Pericardium fibroblast (primary cell): ENCODE data around the gene RABL2A. TPM values are rescaled to one million over a fixed set of nuclear protein-coding genes. Genes with fewer than 3 reads are reported as not detected.

ENCODE experiments used
- total RNA-seq: library from RNA; depleted of rRNA; stranded (reverse); fragments of >200 nt; gene quantifications from 2 replicates; pipeline ENCODE4 v1.2.3, GENCODE V29; 2015

RABL2A gene
- 4.7 and 7.1 TPM in 2 replicates for total RNA-seq

GRCh38 chr2:113626616-113627330 is at the start of gene RABL2A:
Gene RABL2A, plus strand, starts transcription at chr2:113627266. Its CDS starts 1,341 bp downstream, at chr2:113628607.

Other genes starting within 250 kb of the RABL2A start
- gene ZNG1B, start 189.6 kb upstream of the RABL2A start, total RNA-seq = 7.7 and 19.6 TPM in 2 replicates
- gene FOXD4L1, start 128.6 kb upstream of the RABL2A start, total RNA-seq = not detected in 2 replicates
- gene SLC35F5, start 129.4 kb downstream of the RABL2A start, total RNA-seq = 65.6 and 80.9 TPM in 2 replicates